Measurements from ENCODE around the gene OBSCN.

GRCh38 chr1:228289239-228289849 lies 81.5 kb downstream of the OBSCN start:
- no peak for TF ChIP-seq CTCF (IDR thresholded peaks at IDR 0.05; ENCODE audit: insufficient read depth, low read length)
- no peak for TF ChIP-seq POLR2AphosphoS5 (IDR thresholded peaks at IDR 0.05; ENCODE audit: low read depth)
- TF ChIP-seq SPI1 (IDR thresholded peaks at IDR 0.05; ENCODE audit: borderline replicate concordance, low read depth) = no peak
- no peak for TF ChIP-seq GABPA (IDR thresholded peaks at IDR 0.05; ENCODE audit: low read depth)

Measured in HL-60 (cell line).